ENCODE results near the gene BANF2.

BANF2 gene

DNA sequence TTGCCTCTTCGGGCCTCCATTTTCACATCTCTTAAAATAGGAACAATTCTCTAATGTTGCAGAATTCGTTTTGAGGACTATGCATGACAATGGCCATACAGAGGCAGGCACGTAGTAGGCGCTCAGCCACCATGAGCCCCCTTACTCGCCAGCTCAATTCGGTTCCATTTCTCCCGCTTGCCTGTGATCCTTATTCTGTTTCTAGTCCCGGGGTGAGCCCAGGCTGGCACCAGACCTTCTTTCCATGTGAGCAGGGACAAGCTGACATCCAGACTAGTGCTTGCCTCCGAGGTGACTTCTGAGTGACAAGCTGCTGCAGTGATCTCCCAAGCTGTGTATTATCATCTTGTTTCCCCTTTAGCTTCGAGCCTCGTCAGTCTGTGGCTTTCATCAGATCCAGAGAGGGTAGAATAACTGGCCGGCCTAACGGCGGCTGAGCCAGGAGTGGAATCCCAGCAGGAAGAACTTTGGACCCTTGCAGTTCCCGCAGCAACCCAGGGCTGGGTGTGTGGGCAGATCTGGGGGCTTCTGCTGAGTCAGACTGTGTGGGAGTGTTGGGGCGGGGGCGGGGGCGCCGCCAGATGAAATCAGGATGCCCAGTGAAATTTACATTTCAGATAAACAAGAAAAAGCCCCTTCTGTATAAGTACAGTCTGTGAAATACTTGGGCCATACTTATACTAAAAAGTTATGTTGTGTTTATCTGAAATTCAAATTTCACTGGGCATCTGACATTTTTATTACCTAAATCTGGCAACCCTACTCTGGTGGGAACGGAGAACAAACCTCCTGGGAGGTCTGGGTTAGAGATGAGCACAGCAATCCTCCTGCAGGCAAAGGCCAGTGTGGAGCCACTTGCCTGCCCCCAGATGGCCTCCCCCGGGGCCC, 10.9 kb downstream of the BANF2 start:
- no peak for DNase-seq

DNA sequence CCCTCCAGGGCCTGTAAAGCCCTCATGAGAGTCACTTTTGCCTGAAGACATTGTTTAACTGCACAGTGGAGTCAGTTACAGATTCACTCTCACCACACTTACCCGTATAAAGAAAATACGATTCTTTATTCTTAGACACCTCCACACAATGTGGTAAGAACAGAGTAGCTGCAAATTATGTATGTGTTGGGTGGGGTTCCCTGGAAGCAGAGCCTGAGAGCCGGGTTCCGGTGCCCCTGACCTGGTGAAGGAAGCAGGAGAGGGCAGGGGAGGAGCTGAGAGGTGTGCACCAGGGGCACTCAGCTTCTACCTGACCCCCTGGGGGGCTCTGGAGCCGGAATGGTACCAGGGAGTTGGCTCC, 11.5 kb downstream of the BANF2 start:
- no peak for DNase-seq

DNA sequence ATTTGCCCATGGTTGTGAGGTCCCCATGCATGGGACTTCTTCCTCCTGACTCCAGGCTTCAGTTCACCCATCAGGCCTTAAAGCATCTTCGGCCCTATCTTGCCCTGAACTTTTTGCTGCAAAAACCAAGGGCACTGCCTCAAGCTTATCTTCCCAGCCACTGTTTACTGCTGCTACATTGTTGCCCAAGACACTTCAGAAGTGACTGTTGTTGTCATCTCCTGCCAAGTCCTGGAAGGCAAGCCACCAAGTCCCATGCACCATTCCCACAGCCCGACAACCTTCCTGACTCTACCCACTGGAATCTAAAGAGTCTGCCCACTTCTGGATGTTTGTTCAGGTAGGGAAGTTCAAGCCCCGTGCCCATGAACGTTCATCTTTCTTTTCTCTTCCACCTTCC, 12.4 kb downstream of the BANF2 start:
- DNase-seq: no peak

DNA sequence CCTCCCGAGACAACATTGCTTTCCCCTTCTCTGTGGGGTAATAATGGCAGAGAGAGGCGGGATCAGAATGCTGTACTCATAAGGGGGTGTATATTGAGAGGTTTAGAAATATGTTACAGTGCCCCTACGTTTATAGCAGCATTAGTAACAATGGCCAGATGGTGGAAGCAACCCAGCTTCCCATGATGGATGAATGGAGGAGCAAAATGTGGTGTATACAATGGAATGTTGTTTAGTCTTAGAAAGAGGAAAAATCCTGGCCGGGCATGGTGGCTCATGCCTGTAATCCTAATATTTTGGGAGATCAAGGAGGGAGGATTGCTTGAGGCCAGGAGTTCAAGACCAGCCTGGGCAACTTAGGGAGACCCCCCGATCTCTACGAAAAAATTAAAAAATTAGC, 12.9 kb downstream of the BANF2 start:
- DNase-seq: no peak

DNA sequence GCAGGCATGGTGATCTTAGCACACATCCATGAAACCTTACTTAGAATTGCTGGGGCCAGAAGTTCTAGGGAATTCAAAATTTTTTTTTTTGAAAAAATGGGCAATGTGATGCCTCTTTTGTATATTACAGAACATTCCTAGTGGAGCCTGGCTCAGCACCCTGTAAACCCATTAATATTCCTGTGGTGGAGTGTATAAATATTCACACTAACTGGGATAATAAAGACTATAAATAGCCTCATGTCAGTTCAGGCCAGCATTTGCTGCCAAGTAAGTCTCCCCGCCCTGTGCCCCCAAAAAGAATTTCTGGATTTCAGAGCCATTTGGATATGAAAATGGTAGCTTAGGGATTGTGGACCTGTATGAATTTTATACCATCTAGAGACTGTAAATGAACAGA, 14.8 kb downstream of the BANF2 start:
- no peak for DNase-seq

DNA sequence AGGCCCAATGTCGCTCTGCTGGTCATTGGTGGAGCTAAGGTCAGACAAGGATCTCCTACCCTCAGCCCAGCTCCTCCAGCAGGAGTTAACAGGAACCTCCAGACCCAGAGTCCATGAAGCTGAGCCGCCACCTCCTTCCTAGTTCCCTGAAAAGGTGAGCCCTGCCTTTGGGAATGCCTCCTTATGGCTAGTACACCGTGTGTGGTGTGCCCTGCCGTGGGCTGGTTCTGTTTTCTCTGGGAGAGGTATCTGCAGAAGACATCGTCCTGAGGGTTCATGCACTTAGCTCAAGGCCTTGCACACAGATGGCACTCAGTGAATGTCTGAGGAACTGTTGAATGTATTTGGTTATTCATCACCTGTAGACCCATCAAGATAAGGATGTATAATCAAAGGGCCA, 15.3 kb downstream of the BANF2 start:
- DNase-seq: no peak

DNA sequence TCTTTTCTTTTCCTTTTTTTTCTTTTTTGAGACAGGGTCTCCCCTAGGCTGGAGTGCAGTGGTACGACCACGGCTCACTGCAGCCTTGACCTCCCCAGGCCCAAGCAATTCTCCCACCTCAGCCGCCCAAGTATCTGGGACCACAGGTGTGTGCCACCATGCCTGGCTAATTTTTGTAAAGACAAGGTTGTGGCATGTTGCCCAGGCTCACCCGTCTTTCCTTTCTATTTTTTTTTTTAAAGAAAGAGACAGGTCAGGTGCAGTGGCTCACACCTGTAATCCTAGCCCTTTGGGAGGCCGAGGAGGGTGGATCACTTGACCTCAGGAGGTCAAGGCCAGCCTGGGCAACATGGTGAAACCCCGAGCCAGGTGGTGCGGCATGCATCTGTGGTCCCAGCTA, 16.6 kb downstream of the BANF2 start:
- no peak for DNase-seq

DNA sequence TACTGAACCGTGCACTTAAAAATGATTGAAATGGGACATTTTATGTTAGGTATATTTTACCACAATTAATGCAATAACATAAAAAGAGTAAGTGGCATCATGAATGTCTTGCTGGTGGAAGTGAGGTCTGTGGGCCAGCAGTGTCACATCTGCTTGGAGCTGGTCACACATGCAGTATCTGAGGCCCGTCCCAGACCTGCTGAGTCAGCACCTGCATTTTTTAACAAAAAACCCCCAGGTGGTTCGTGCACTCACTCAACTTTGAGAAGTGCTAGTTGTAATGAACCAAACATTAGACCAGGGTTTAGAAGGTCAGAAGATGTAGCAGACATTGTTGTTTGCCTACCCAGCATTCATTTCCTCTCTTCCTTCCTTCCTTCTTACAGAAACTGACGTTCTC, 21.0 kb downstream of the BANF2 start:
- no peak for DNase-seq

DNA sequence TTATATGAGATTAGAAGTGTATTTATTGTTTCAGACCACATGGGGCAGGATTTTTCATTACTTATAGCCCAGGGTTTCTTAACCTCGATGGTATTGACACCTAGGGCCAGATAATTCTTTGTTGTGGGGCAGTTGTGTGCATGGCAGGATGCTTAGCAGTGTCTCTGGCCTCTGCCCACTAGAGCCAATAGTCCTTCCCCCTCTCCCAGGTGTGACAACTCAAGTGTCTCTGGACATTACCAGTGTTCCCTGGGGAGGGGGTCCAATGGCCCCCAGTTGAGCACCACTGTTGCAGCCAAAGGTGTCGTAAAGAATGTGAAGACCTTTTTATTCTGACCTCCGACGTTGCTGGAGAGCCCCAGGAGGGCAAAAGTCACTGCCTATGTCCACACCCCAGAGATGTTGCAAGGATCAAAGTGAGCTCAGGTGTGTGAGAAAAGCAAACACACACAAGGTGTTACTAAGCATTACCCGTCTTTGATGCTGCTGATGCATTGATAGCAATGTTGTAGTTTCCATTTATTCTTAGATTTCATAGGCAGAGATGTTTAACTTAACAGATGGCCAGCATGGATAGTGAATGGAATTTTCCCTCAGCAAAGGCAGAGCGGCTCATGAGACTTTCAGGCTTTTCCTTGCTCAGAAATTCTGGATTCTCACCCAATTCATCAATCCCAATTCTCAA, 22.2 kb downstream of the BANF2 start:
- no peak for DNase-seq

DNA sequence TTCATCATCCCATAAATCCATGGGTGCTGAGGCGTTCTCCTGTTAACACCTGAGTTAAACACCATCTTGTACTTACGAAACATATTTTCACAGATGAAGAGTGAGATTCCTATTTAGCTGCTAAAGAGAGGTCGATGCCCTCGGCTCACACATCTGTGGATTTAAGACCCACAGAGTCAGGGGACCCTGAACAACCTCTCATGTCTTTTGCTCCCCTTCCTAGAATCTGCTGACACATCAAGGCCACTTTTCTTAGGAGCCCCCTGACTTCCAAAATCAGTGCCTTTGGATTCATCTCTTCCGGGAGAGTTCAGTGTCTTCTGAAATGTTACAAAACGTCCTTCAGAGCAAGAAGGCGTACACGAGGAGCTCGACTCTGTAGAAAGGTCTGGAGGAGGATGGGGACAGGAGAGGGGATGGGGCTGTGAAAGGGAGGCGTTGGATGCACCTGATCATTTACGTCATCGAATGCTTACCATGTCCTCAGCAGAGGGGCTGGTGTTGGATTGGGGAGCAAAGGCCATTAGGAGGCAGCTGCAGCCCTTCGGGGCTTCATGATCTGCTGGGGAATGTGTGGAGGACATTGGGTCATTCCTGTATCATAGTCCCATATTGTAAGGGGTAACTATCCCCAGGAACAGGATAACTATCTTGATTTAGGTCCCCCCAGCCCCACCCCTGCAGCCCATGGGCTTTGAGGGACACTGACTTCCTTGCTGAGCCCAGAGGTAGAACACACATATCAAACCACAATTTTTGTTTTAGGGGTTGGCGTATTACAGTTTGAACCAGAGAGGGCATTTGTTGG, 22.9 kb downstream of the BANF2 start:
- no peak for DNase-seq

DNA sequence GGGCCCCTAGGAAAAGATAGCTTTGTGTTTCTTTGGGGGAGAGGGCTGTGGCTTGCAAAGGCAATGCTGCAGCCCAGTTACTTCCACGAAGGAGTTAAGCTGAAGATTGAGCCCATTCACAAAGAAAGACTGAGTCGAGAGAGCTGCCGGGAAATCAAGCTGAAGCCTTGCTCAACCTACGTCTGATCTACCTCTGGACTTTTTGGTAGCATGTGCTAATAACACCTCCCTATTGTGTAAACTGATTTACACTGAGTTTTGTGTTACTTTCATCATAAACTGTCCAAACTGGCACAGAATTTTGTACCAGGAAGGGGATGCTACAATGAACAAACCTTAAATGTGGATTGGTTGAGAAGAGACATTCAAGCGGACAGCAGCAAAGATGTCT, 23.5 kb downstream of the BANF2 start:
- DNase-seq: no peak

DNA sequence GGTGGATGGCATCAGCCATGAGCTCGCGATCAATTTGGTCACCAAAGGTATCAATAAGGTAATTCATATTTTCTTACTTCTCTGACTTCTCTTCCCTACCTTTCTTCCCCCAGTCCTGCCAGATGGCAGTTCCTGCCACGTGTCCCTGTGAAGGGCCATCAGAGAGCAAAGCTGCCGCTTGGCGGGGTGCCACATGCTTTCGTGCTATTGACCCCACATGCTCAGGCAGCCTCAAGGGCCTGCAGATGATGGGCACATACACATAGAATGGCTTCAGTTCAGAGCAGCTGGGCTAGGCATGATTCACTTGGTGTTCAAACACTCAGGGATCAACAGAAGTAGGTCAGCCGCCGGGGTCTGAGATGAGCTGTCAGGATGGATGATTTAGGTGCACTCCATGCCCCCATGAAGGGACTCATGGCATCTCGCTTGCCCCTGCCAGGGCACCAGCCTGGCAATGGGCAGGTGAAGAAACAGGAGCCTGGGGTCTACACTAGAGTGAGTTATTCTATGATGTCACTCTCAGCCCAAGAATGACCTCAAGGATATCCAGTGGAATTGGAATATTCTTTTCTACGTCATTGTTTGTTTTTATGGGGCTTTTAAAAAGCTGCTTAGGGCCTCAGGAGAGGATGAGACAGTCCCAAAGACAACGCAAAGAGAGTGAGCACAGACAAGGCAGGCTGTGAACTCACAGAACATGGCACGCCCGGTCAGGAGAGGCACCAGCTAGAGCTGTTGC, 25.5 kb downstream of the BANF2 start:
- no peak for DNase-seq

DNA sequence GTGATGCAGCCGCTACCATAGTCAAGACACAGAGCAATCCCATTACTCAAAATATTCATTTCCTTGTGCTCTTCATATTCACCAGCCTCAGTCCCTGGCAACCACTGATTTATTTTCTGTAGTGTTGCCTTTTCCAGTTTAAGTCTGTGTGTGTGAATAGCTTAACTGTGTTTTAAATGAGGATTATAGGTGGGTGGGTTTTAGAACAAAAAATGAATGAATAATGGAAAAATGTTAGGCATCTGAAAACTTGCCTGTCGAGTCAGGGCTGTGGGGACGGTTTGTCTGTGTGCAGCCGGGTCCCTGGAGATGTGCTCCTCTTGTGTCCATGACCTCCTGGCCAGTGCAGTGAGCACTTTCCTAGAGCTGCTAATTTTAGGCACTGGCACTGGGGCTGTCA, 27.1 kb downstream of the BANF2 start:
- no peak for DNase-seq

DNA sequence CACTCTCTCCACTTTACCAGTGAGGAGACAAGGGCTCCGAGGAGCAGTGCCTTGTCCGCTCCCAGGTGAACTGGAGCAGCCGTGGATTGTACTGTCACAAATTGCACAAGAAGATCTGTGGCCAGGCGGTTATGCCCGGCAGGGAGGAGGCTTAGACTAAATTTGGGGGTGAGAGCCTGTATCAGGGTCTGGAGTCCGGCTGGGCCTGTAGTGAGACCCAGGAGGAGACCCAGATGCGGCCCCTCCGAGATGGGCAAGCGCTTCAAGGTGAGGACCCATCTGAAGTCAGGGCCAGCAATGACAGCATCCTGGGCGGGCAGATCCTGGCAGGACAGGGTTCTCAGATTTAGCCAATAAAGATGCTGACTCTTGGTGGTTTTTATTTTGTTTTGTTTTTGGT, 27.6 kb downstream of the BANF2 start:
- no peak for DNase-seq

DNA sequence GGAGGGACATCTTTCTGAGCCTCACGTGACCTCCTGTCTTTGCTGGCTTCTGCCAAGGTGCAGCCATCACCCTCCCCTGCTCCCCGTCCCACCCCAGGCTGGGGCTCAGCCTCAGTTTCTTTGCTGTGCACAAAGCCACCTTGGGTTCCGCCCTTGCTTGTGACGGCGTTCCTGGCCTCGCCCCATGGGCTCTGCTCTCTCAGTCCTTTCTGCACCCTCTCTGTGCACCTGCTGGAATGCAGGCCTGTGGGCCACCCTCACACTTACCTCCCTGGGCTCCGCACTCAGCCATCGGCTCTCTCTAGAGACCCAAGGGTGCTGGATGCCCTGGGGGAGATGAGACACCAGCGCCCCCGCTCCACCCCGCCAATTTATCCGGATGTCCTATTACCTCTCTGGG, 28.3 kb downstream of the BANF2 start:
- no peak for DNase-seq

DNA sequence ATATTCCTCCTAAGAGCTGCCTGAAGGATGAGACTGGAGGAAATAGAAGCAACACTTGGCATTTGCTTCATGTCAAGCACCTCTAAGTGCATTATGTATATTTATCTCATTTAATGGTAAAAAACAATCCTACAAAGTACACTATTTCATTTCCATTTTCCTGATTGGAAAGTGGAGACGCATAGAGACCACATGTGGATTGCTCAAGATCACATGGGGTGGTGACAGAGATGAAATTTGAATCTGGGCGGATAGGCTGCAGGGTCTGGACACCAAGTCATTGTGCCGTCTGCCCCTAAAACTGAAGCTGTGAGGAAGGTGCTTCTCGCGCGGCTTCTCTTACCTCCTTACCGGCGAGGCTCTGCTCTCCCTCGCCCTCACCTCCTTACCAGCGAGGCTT, 30.3 kb downstream of the BANF2 start:
- no peak for DNase-seq

DNA sequence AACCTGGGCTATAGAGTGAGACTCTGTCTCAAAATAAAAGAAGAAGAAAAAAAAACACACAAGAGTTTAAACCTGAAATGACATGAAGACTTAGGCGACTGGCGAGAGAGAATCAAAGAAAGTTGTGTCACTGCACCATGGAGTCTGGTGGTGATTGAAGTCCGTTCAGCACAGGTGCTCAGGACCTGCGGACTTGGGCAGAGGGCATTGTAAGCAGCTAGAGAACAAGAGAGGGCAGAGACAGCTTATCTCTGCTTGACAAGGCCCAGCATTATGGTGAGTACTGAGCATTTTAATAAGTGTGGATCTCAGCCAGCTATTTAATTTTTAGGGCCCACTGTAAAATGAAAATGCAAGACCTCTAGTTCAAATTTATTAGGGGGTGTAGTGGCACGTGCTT, 31.5 kb downstream of the BANF2 start:
- DNase-seq: no peak

DNA sequence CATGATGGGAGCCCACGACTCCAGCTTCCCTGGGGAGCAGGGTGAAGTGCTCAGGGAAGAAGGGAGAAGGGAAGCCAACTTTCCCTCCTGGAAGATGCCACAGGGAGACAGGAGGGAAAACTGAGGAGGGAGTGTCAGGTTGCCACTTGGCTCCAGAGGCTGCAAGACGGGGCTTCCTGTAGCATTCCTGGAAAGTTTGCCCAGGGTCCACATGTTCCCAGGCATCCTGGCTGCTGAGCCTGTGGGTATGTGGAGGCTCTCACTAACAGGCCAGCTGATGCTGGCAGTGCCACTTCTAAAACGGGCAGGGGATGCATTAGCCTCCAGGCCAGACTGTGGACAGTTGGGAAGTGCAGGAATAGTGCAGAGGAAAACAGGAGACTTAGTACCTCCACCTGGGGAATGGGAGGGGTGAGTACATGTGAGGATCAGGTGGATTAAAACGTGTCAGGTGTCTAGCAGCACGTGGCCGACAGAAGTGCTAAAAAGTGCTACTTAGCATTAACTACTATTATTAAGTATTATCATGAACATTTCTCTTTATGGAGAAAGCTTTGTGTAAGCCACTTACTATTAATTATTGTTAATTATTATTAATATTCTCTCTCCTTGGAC, 33.2 kb downstream of the BANF2 start:
- no peak for DNase-seq

DNA sequence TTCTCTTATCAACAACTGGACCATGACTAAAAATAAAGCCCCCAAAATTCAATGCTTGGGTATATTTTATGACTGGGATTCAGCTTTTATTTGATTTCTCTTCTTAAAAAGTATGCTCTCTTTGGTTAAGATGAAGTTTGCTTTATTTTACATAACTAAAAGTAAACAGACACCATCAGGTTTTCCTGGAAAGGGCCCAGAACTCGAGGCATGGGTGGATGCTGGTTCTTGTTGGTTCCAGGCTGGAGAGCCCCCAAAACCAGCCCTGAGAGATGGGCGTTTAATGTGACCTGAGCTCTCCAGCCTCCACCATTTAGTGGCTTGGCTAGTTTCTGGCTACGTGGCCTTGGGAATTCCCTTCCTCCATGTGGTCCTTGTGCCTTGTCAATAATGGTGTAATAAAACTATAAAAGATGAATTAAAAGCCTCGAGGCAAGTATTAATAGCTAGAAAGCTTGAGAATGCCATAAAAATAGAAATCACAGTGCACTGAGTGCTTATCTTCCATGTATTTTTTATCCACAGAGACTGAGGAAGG, 34.1 kb downstream of the BANF2 start:
- no peak for DNase-seq

DNA sequence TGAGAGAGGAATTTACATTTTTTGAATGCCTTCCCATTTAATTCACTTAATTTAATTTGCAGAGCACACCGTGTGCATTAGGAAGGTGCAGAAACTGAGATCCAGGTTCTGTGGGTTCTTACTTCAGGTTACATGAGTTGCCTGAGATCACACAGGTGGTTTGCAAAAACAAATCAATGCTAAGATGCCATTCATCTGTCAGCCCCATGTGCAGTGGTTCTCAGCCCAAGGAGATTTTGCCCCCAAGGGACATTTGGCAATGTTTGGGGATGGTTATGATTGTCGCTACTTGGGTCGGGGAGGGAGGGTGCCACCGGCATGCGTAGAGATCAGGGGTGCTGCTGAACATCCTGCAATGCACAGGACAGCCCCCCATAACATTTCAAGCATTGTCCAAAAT, 34.6 kb downstream of the BANF2 start:
- DNase-seq: no peak

DNA sequence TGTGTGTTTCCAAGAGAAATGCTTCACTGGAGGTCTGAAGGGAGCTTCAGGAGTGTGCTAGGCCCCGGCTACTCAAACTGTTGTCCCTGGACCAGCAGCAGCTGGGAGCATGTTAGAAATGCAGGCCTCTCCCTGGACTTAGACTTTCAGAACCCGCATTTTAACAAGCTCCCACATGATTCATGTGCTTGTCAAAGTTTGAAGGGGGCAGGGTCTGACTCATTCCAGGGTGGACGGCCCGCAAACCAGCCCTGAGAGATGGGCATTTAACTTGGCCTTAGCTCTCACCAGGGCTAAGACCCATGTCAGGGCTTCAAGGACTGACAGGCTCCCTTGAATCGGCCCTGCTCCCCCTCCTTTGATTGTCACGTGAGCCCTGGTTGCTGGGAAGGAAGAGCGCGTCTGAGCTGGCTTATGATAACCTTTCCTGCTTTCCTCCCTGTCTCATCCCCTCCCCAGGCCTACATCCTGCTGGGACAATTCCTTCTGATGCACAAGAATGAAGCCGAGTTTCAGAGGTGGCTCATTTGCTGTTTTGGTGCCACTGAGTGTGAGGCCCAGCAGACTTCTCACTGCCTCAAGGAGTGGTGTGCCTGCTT, 35.5 kb downstream of the BANF2 start:
- no peak for DNase-seq
